ENCODE data around the gene ANKRD10. TPM values are rescaled to one million over a fixed set of nuclear protein-coding genes. Genes with fewer than 3 reads are reported as not detected.
A peak's percentile ranks its signal among the peaks of the same experiment; 100 is the strongest.

The ANKRD10 gene
- total RNA-seq, 1 donor from 2014 or later = 47.0 TPM

DNA sequence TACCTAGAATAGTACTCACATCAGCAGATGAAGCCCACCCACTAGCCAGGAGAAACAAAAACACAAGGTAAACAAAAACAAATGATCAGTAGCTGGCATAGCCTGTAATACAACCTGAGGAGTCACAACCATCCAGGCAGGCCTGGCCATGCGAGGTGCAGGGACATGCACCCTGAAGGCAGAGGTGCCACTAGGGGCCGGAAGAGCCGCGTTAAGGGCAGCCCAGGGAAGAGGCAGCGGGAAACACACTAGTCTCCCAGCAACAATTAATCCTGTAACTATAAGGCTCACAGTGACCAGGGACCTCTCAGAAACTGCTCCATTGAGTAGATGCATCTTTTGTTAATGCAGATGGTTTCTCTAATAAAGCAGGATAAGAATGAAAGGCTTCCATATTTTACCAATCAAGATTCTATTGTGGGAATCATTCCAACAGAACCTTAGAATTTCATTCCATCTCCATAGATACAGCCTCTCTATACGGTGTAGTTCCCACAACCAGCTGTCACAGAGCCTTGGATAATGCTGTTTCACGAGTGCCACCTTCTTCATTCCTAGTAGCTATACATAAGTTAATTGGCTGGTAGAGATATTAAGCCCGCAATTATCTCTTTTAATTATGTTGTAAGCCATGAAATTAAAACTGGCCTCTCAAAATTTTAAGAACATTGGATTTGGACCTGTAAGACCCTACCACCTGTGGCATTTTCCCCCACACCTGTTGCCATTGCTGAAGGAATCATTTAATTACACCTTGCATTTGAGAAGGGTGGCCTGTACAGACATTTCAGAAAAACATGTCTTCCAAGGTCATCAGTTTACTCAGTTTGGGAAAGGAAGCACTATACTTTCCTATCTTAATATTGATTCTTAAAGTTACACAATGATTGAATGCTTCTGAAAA lies 28.7 kb downstream of the ANKRD10 start:
- DNase-seq (ENCODE audit: low read depth in 2 of 2) = no peak

DNA sequence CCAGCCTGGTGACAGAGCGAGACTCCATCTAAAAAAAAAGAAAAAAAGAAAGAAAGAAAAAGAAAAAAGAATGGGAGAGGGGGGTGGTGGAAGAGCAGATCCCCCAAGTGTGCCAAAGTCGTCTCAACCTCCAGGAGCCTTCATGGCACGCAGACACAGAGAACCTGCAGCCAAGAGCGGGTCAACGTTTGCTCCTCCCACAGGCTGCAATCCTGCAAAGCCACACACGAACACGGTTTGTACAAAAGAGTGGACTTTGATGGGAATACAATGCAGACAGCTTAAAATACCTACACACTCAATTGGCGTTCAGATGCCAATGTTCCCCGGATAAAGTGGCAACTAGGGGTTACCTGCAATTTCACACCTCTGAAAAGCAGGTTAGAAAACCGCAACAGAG lies 29.4 kb downstream of the ANKRD10 start:
- no peak for DNase-seq (ENCODE audit: low read depth in 2 of 2)

DNA sequence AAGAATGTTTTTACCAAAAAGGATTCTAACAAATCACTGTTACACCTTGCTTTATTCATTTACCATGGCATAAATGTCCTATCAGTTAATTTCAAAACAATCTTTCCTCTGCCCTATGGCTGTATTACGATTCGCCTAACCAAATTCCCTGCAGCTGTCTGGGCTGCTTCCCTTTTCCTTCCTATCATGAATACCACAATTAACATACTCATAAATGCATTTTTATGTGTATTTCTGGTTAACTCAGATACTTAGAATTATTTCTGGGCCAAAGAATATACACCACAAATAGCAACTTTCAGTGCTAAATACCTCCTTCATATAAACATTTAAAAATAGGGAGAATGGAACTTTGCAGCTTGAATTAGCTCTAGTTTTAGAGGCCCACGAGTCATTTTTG lies 30.4 kb downstream of the ANKRD10 start:
- DNase-seq (ENCODE audit: low read depth in 2 of 2) = no peak

DNA sequence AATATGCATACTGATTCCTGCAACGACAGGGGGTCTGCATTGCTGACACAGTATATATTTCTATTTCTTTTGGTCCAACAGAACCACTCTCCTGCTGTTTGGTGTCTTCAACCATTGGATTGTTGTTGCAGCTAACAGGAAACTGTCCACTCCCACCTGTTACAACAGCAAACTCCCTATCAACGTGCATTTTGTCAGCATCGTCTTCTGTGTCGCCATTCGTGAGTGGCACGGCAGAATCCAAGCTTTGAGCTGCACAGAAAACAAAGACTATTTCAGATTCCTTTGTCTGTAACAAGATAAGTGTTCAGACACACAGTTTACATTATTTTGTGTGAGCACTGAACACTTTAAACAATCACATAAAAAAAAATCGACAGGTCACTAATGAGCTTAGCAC lies 31.3 kb downstream of the ANKRD10 start:
- DNase-seq (ENCODE audit: low read depth in 2 of 2) = no peak

DNA sequence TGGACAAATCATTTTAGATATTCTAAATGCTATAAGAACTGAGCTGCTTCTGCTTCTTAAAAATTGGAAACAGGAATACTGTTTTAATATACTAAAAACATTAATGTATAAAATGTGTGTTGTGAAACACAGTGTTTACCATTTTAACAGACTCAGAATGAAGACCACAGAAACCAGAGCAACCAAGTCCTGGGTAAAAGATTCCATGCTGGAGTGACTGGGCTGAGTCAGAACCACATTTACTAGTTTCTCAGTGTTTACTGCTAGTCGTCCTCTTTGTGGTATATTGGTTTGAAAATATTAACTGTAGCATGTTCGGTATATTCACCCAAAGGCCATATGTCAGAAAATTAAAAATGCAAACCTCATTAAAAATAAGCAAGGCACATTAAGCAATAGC lies 31.9 kb downstream of the ANKRD10 start:
- no peak for DNase-seq (ENCODE audit: low read depth in 2 of 2)

DNA sequence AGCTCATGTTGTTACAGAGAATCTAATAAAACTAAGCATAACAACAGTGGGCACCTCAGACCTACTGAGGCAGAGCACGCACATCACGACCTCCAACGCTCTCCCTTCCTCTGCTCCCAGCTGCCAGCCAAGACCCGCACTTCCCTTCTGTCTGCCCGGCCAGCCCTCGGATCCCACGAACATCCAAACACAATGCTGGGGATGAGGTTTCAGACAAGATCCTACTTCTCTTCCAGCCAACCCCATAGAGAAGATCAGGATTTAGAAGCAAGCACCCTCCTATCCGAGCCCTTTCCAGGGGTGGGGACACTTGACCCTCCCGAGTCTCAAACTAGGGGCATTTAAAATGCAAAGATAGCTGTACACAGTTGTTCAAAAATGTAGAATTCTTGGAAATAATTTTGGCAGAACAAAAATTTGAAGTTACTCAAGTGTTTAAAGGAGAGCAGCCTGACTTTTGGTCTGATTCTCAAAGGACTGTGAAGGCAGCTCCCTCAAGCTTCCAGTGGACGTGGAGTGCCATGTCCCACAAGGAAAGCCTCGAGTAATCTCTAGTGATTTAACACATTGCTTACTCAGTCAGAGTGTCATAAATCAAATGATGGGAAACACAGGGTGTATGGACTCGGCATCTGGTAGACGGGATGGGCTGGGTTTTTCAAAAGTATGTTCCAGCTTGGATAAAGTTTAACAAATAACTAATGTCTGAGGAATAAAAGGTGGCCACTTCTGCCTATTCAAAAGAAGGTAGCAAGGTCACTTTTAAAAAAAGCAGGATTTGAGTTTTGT lies 32.8 kb downstream of the ANKRD10 start:
- DNase-seq (ENCODE audit: low read depth in 2 of 2) = no peak

DNA sequence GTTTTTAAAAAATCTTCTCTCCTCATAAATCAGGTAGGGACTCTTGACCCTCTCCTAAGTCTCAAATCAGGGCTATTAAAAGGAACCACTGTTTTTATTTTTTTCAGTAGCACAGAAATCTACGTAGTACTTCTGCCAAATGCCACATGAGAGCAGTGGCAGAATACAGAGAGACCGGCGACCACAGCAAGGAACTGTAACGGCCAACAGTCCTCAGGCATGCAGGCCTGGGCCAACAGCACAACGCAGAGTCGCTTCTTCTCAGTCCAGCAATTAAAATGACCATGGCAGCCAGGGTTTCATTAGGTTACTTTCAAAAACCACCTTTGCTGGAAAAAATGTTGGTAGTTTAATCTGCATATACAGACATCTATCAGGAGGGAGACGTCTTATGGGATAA lies 34.2 kb downstream of the ANKRD10 start:
- DNase-seq (ENCODE audit: low read depth in 2 of 2) = no peak

DNA sequence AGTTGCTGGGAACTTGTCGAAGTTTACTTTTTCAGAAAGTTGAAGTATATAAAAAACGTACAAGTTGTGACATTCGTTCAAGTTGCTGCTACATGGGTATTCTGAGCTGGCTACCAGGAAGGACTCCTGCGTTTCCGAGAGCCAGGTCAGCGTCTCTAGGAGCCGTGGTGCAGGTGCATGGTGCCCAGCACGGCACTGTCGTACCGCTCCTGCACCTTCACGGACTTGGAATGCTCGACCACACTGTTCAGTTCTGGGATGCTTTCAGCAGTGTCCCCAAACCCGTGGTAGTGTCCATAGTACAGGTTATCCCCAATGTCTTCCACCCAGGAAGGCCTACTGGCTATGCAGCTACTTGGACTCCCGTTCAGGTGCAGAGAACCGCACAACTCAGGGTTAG lies 35.4 kb downstream of the ANKRD10 start:
- no peak for DNase-seq (ENCODE audit: low read depth in 2 of 2)

DNA sequence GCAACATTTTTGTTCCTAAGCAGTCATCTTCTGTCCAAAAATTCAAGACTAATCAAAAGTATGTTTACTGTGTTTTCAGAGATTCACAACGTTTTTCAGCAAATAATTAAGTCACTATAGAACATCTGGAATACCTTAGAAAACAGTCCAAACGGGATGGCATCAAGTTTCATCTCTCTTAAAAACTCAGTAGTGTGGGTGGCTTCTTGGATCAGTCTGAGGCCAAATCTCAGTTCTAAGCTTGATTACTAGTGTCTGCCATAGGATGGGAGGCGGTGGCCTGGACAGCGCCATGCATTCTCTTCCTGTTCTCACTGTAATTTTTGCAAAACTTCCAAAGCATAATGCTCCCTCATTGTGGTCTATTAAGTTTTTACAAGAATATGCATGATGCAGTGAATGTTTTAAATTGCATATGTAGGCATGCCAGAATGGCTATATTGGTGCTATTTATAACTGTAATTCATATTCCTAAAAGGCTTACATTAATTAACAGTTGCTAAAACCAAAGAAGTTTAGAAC lies 37.1 kb downstream of the ANKRD10 start:
- no peak for DNase-seq (ENCODE audit: low read depth in 2 of 2)

DNA sequence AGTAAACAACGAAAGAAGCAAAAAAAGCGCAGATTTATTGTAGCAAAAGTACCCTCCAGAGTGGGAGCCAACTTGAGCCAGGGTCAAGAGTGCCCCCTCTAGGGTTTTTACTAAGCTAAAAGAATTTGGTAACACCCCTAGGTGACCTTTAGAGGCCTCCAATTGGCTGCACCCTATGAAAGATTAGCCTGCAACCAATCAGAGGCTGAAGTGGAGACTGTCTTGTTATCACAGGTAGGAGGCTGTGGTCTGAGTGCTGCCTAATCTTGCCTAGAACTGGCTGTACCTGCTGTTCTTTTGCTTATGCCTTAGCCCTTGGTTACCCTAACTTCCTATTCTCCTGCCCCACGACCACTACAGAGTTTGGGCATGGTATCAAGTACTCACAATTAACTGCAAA lies 38.3 kb downstream of the ANKRD10 start:
- no peak for DNase-seq (ENCODE audit: low read depth in 2 of 2)

DNA sequence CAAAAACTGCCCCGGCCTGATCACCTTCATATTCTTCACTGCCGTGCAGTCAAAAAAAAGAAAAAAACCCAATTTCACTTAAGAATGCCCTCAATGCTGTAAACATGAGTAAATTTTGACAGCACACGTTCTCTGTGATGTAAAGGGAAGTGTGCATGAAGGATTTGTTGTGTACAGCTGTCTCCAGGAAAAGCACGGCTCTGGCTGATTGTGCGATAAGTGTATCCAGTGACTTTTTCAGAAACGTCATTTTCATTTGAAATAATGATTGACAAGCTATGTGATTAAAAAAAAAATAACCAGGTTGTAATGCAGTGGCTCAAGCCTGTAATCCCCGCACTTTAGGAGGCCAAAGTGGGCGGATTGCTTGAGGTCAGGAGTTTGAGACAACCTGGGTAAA lies 39.6 kb downstream of the ANKRD10 start:
- DNase-seq (ENCODE audit: low read depth in 2 of 2) = peak; percentile 45 to 55

DNA sequence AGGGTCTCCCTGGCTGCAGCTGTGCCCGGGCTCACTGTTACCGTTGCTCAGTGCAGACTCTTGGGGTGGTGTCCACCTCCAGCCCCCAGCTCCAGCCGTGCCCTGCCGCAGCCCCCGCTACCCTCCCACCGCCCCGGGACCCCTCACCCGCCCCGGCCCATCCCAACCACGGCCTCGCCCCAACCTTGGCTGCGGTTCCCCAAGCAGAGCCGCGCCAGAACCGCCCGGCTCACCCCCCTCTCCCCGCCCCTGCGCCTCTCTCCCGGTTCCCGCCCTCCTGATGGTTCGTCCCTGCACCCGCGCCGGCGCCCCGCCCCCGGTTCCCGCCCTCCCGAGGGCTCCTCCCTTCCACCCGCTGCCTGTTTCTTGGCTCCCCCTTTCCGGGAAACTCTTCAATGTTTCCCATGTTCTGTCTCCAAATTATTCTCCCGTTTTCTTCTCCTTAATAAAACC lies 40.3 kb downstream of the ANKRD10 start:
- peak; percentile 55 to 56 for DNase-seq (ENCODE audit: low read depth in 2 of 2)

DNA sequence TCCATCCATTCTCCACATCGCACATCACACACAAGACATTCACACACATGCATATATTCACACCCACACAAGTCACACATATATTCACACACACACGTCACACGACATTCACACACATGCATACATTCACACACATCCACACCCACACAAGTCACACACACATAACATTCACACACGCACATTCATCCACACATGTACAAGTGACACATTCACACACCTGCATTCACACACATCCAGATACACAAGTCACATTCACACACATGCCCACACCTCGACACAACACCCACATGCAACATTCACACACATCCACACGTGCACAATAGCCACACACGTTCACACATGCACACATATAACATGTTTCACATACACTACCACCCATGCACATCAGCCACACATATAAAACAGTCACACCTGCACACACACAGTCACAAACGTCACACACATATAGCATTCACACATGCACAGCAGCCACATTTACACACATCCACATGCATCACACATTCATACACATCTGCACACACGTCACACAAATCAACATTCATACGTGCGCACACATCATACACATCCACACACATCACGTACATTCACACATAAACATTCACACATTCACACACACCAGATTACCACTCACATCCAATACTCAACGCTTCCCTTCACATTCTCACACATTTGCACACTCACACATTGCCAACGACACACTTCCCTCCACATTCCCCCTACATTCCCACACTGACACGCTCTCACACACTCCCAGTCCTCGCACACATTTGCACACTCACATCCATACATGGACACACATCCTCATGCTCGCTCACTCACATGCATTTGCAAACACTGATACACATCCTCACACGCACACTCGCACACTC lies 41.0 kb downstream of the ANKRD10 start:
- no peak for DNase-seq (ENCODE audit: low read depth in 2 of 2)

DNA sequence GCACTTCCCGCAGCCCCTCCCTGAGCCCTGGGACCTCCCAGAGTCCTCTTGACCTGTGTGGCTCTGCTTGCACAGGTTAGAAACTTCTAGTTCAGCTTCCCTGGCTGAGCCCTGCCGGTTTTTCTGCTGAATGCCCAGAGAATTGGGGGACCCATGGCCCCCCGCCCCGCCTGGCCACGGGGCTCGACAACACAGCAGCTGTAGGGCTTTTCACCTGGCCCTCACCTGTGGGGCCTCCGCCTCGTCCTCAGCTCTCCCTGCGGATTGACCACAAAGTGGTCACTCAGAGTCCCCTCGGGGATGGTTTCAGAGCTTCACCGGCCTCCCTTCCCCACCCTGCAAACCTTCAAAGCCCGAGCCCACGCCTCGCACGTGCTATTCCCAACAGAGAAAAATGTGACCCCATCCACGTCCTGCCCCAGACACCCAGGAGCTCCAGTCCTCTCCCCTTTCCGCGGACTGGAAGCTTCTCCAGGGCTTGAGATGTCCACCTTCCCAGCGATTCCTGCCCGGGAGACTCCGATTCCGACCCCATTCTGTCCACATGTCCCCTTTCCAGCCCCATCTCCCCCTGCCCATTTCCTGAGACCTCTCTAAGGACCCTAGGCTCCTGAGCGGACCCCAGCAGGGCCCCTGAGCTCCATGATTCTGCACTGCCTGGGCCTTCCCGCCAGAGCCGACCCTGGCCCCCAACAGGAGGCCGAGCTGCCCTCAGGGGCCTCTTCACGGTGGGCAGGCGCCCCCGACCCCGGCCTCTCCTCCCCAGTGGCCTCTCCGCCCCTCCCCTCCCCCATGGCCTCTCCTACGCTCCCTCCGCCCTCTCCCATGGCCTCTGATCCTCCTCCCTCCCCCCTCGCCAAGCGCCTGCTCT lies 41.9 kb downstream of the ANKRD10 start:
- DNase-seq (ENCODE audit: low read depth in 2 of 2) = no peak

DNA sequence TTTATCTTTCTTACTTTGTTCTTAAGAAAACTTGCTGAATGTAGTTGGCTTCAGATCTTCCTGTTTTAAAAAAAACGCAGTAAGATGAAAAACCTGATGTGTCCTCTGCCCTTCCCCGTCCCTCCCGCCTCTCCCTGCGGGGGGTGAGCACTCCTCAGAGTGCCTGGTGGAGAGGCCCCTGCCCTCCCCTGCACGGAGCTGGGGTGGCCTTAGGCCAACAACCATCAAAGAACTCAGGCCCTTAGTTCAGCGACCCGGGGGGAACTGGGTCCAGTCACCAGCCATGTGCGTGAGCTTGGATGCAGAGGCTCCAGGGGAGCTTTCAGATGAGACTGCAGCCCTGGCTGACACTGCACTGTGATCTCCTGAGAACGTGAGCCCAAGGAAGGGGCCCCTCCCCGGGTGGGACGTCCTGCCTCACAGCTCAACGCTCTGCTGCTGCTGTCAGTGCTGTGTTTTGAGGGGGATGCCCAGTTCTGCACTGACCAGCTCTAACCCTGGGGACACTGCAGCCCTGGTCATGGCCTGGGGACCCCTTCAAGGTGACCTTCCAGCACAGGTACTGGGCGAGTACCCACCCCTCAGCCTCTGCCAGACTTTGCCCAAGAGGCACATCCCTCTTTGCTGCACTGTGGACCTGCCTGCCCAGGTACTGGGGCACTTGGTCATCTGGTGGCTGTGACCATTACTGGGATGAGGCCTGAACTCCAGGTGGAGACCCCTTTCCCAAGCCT lies 42.7 kb downstream of the ANKRD10 start:
- DNase-seq (ENCODE audit: low read depth in 2 of 2) = no peak

DNA sequence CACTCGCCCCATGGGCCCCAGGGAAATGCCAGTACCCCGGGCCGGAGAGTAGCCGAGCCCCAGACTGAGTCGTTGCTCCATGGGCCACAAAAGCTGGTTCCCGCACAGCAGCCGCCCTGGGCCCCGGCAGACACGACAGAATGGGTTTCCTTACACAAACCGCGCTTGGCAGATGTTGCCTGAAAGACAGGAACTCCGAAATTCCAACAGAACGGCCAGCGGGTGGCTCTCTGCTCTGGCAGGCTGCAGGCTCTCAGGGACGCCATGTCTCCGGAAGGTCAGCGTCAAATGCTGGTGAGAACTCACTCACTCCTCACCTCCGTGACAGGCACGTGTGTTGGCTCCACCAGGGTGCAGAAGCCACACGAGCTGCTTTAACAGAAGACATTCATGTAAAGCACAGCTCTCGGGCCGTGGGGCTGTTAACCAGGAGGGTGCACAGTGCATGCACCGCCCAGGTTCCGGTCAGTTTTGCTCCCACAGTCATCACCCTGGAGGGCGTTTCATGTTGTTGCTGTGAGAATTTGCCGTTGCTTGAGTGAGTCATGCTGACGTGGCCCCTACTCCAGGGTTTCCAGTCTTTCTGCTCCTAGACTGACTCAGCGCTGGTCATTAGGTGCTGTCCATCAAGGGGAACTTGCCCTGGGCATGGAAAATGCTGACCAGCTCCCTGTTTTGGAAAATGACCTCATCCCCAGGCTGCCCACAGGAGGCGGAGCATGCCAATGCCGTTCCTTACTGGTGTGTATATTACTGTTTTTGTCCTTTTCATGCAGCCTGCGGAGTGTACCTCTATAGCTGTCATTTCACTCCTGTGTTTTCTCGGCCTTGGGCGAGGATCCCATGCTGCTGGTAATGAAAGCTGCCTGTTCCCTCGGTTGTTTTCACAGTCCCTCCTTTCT lies 44.8 kb downstream of the ANKRD10 start:
- peak; percentile 96 to 100 for DNase-seq (ENCODE audit: low read depth in 2 of 2)

DNA sequence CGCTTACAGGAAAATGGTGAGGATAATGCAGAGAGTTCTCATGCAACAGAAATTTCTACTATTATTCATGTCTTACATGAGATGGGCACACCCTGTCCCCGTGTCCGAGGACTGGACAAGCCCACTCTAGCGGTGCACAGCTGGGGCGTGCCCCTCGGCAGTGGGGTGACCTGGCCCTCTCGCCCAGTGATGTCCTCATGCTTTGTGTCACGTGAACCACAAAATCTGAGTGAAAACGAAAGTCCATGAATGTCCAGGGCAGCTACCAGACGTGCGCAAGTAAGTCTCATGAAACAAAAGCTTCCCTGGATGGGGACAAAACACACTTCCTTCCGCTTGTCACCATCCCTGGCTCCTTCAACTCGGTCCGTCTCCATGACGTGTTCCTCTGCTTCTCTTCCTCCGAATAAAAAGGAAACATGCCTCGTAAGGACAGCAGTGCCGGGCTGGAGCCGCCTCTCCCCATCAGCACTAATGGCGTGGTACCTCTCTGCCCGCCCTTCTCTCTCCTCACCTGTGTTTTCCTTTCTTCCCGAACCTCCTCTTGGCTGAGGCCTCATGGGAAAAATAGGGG lies 45.6 kb downstream of the ANKRD10 start:
- DNase-seq (ENCODE audit: low read depth in 2 of 2) = peak; percentile 74 to 87

DNA sequence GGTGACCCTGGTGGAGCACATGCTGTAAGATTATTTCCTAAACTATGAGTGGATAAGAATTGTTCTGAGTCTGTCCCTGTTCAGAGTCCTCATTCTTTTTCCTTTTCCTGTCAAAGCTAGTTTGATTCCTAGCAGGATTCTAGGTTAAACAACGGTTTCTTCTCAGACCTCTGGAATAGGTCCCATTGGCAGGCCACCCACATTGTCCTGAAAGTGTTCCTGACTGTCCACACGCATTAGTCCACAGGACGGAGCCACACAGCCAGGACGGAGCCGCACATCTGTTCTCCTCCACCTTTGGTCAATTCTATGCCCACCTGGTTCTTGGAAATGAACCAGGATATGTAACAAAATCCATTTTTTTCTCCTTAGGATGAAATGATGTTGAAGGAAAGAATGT lies 46.1 kb downstream of the ANKRD10 start:
- no peak for DNase-seq (ENCODE audit: low read depth in 2 of 2)
